ENCODE measurements around the gene PFKFB2.

Gene PFKFB2

GRCh38 chr1:207079706-207080241 is 26.7 kb downstream of the PFKFB2 start:
- no CpG with 5 or more reads among the region's 6 CpGs for WGBS (ENCODE audit: extremely low coverage, insufficient coverage, low lambda C conversion rate)

GRCh38 chr1:207081088-207081487 is 28.0 kb downstream of the PFKFB2 start:
- H4K5ac ChIP-seq (ENCODE audit: low read length): no peak overlapping the region
- no peak overlapping the region for H3K18ac ChIP-seq (ENCODE audit: low read length)
- no peak overlapping the region for H3K23ac ChIP-seq (ENCODE audit: low read length)
- no peak overlapping the region for H2BK120ac ChIP-seq (ENCODE audit: low read depth, low read length)
- no peak overlapping the region for H3K9ac ChIP-seq (ENCODE audit: low read length)
- H3K36me3 ChIP-seq (ENCODE audit: control insufficient read depth, insufficient read depth, low read length): no peaks in the 10 kb centered on the region
- no peak overlapping the region for H2BK15ac ChIP-seq (replicated peaks; ENCODE audit: low read depth)
- no peak overlapping the region for H3K56ac ChIP-seq (ENCODE audit: low read length)
- H3K27ac ChIP-seq (ENCODE audit: low read depth, low read length): no peak overlapping the region
- no peak overlapping the region for H2AK5ac ChIP-seq (ENCODE audit: low read length)
- no peaks in the 10 kb centered on the region for H3K4me1 ChIP-seq (ENCODE audit: control insufficient read depth, low read depth, low read length)
- H3K4ac ChIP-seq (ENCODE audit: low read depth, low read length): no peak overlapping the region
- H3K79me1 ChIP-seq (ENCODE audit: low read length): no peaks in the 10 kb centered on the region
- no peak overlapping the region for H4K8ac ChIP-seq (ENCODE audit: low read depth, low read length)
- H3K79me2 ChIP-seq (ENCODE audit: control insufficient read depth, insufficient read depth, low read length): no peaks in the 10 kb centered on the region
- no peak overlapping the region for H3K4me2 ChIP-seq (ENCODE audit: low read length)
- H3K27me3 ChIP-seq (ENCODE audit: insufficient read depth, low read length, poor library complexity): no peaks in the 10 kb centered on the region
- WGBS (ENCODE audit: extremely low coverage, insufficient coverage, low lambda C conversion rate): no CpG with 5 or more reads among the region's 2 CpGs
- no peak overlapping the region for H3K4me3 ChIP-seq (ENCODE audit: low read length)
- H2BK5ac ChIP-seq (ENCODE audit: low read length): no peak overlapping the region
- DNase-seq: no peak

More at GRCh38 chr1:207079706-207080241, 26.7 kb downstream of the PFKFB2 start:
- no peaks in the 10 kb centered on the region for H3K79me1 ChIP-seq (ENCODE audit: low read length)
- H3K4me3 ChIP-seq (ENCODE audit: low read length): no peak overlapping the region
- no peak overlapping the region for H3K4ac ChIP-seq (ENCODE audit: low read depth, low read length)
- no peak overlapping the region for H2BK5ac ChIP-seq (ENCODE audit: low read length)
- H3K27me3 ChIP-seq (ENCODE audit: insufficient read depth, low read length, poor library complexity): no peaks in the 10 kb centered on the region
- H3K4me2 ChIP-seq (ENCODE audit: low read length): no peak overlapping the region
- no peak overlapping the region for H3K56ac ChIP-seq (ENCODE audit: low read length)
- H3K79me2 ChIP-seq (ENCODE audit: control insufficient read depth, insufficient read depth, low read length): no peaks in the 10 kb centered on the region
- H3K9ac ChIP-seq (ENCODE audit: low read length): no peak overlapping the region
- no peaks in the 10 kb centered on the region for H3K36me3 ChIP-seq (ENCODE audit: control insufficient read depth, insufficient read depth, low read length)
- H3K4me1 ChIP-seq (ENCODE audit: control insufficient read depth, low read depth, low read length): no peaks in the 10 kb centered on the region
- no peak overlapping the region for H2BK15ac ChIP-seq (replicated peaks; ENCODE audit: low read depth)
- H2BK120ac ChIP-seq (ENCODE audit: low read depth, low read length): no peak overlapping the region
- no peak for DNase-seq
- H3K18ac ChIP-seq (ENCODE audit: low read length): no peak overlapping the region
- no peak overlapping the region for H2AK5ac ChIP-seq (ENCODE audit: low read length)
- no peak overlapping the region for H4K8ac ChIP-seq (ENCODE audit: low read depth, low read length)
- no peak overlapping the region for H4K5ac ChIP-seq (ENCODE audit: low read length)
- H3K27ac ChIP-seq (ENCODE audit: low read depth, low read length): no peak overlapping the region
- no peak overlapping the region for H3K23ac ChIP-seq (ENCODE audit: low read length)

DNA sequence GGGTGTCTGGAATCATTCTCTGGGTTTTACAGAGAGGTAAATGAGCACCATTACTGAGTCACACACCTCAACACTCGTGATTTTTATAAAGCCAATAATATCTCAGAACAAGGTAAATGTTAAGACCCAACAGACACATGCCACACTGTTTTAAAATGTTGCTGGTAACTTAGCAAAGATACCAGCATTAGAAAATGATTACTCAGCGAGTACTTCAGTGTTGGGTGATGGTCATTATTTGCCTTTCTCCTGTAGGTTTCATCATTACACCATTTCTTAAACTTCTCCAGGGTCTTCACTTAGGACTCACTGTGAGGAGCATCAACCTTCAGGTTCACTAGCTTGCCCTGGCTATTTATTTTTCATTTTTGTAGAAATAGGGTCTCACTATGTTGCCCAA is 28.7 kb downstream of the PFKFB2 start:
- DNase-seq: no peak
- no peak overlapping the region for H3K4me2 ChIP-seq (ENCODE audit: low read length)
- H3K4me3 ChIP-seq (ENCODE audit: low read length): no peak overlapping the region
- no peak overlapping the region for H2BK5ac ChIP-seq (ENCODE audit: low read length)
- H3K4ac ChIP-seq (ENCODE audit: low read depth, low read length): no peak overlapping the region
- no peak overlapping the region for H3K18ac ChIP-seq (ENCODE audit: low read length)
- H3K23ac ChIP-seq (ENCODE audit: low read length): no peak overlapping the region
- H3K9ac ChIP-seq (ENCODE audit: low read length): no peak overlapping the region
- H3K56ac ChIP-seq (ENCODE audit: low read length): no peak overlapping the region
- no peaks in the 10 kb centered on the region for H3K79me1 ChIP-seq (ENCODE audit: low read length)
- H2BK15ac ChIP-seq (replicated peaks; ENCODE audit: low read depth): no peak overlapping the region
- no peak overlapping the region for H3K27ac ChIP-seq (ENCODE audit: low read depth, low read length)
- no peak overlapping the region for H2BK120ac ChIP-seq (ENCODE audit: low read depth, low read length)
- WGBS (ENCODE audit: extremely low coverage, insufficient coverage, low lambda C conversion rate): no CpG with 5 or more reads among the region's 2 CpGs
- no peaks in the 10 kb centered on the region for H3K79me2 ChIP-seq (ENCODE audit: control insufficient read depth, insufficient read depth, low read length)
- H2AK5ac ChIP-seq (ENCODE audit: low read length): no peak overlapping the region
- no peak overlapping the region for H4K5ac ChIP-seq (ENCODE audit: low read length)
- no peak overlapping the region for H4K8ac ChIP-seq (ENCODE audit: low read depth, low read length)
- H3K4me1 ChIP-seq (ENCODE audit: control insufficient read depth, low read depth, low read length): no peaks in the 10 kb centered on the region
- H3K36me3 ChIP-seq (ENCODE audit: control insufficient read depth, insufficient read depth, low read length): no peaks in the 10 kb centered on the region
- H3K27me3 ChIP-seq (ENCODE audit: insufficient read depth, low read length, poor library complexity): no peaks in the 10 kb centered on the region

- Histone ChIP-seq H2BK5ac (ENCODE audit: low read length) (no peak overlapping the region), H3K4me3 (ENCODE audit: low read length) (no peak overlapping the region), H4K8ac (ENCODE audit: low read depth, low read length) (no peak overlapping the region), H3K56ac (ENCODE audit: low read length) (no peak overlapping the region), H3K27me3 (ENCODE audit: insufficient read depth, low read length, poor library complexity) (no peaks in the 10 kb centered on the region), H3K36me3 (ENCODE audit: control insufficient read depth, insufficient read depth, low read length) (no peaks in the 10 kb centered on the region), H3K9ac (ENCODE audit: low read length) (no peak overlapping the region), H3K27ac (ENCODE audit: low read depth, low read length) (no peak overlapping the region), H3K4me2 (ENCODE audit: low read length) (no peak overlapping the region), H3K4ac (ENCODE audit: low read depth, low read length) (no peak overlapping the region), H2AK5ac (ENCODE audit: low read length) (no peak overlapping the region), H3K23ac (ENCODE audit: low read length) (no peak overlapping the region), H2BK120ac (ENCODE audit: low read depth, low read length) (no peak overlapping the region), H3K79me1 (ENCODE audit: low read length) (no peaks in the 10 kb centered on the region), H3K18ac (ENCODE audit: low read length) (no peak overlapping the region), H2BK15ac (replicated peaks; ENCODE audit: low read depth) (no peak overlapping the region), H4K5ac (ENCODE audit: low read length) (no peak overlapping the region), H3K4me1 (ENCODE audit: control insufficient read depth, low read depth, low read length) (peaks cover 2% of the 10 kb centered on the region), H3K79me2 (ENCODE audit: control insufficient read depth, insufficient read depth, low read length) (no peaks in the 10 kb centered on the region)
- DNase-seq: no peak
- WGBS (ENCODE audit: extremely low coverage, insufficient coverage, low lambda C conversion rate): no CpG with 5 or more reads among the region's 2 CpGs
Measured at GRCh38 chr1:207084232-207084631, 31.2 kb downstream of the PFKFB2 start.

DNA sequence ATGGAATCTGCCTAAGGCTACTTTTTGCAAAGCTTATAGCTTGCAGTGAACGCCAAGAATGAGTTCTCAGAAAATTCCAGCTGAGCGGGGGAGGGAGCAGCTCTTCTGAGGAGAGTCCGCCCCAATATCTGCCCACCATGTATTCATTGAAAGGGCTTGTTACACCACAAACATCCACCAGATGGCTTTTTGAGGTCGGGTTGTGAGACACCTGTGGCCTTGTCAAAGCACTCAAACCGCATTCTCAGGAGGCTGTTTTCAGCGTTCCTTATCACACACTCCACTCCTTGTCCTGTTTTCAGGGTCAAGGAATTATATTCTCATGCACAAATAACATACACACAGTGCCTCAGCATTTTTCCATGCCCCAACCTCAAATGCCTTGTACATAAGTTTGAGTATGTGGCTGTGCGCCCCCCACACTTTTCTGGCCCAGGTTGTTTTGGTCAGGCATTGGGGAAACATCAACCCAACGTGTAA is 31.7 kb downstream of the PFKFB2 start:
- Histone ChIP-seq H2BK5ac (ENCODE audit: low read length) (no peak overlapping the region), H3K23ac (ENCODE audit: low read length) (no peak overlapping the region), H3K79me1 (ENCODE audit: low read length) (no peaks in the 10 kb centered on the region), H3K18ac (ENCODE audit: low read length) (no peak overlapping the region), H2BK15ac (replicated peaks; ENCODE audit: low read depth) (no peak overlapping the region), H3K27me3 (ENCODE audit: insufficient read depth, low read length, poor library complexity) (no peaks in the 10 kb centered on the region), H3K4me1 (ENCODE audit: control insufficient read depth, low read depth, low read length) (peaks cover 2% of the 10 kb centered on the region), H3K4me2 (ENCODE audit: low read length) (no peak overlapping the region), H3K9ac (ENCODE audit: low read length) (no peak overlapping the region), H2AK5ac (ENCODE audit: low read length) (no peak overlapping the region), H3K4ac (ENCODE audit: low read depth, low read length) (no peak overlapping the region), H3K56ac (ENCODE audit: low read length) (no peak overlapping the region), H3K79me2 (ENCODE audit: control insufficient read depth, insufficient read depth, low read length) (no peaks in the 10 kb centered on the region), H3K36me3 (ENCODE audit: control insufficient read depth, insufficient read depth, low read length) (no peaks in the 10 kb centered on the region), H4K8ac (ENCODE audit: low read depth, low read length) (no peak overlapping the region), H3K27ac (ENCODE audit: low read depth, low read length) (no peak overlapping the region), H2BK120ac (ENCODE audit: low read depth, low read length) (no peak overlapping the region), H4K5ac (ENCODE audit: low read length) (no peak overlapping the region), H3K4me3 (ENCODE audit: low read length) (no peak overlapping the region)
- WGBS (ENCODE audit: extremely low coverage, insufficient coverage, low lambda C conversion rate): no CpG with 5 or more reads among the region's 8 CpGs
- DNase-seq: peak; percentile 91

DNA sequence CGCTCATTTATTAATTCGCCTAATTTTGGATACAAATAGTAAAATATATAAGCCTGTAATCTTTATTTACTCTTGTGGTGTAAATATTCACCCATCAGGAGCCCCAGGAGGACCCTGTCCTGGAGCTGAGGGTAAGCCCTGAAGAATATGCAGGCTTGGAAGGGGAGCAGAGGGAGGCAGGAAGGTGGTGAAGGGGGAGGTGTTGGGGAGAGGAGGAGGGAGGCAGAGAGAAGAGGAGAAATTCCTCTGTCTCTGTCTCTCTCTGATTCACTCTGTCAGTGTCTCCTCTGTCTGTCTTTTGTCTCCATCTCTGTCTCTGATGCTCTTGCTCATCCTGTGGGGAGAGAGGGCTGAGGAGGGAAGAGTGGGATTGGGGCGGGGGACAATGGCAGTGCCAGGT is 32.8 kb downstream of the PFKFB2 start:
- no peak overlapping the region for H2BK15ac ChIP-seq (replicated peaks; ENCODE audit: low read depth)
- H3K18ac ChIP-seq (ENCODE audit: low read length): no peak overlapping the region
- H3K27me3 ChIP-seq (ENCODE audit: insufficient read depth, low read length, poor library complexity): no peaks in the 10 kb centered on the region
- H2AK5ac ChIP-seq (ENCODE audit: low read length): no peak overlapping the region
- H3K9ac ChIP-seq (ENCODE audit: low read length): no peak overlapping the region
- H4K8ac ChIP-seq (ENCODE audit: low read depth, low read length): no peak overlapping the region
- H3K23ac ChIP-seq (ENCODE audit: low read length): no peak overlapping the region
- no peak overlapping the region for H3K4me3 ChIP-seq (ENCODE audit: low read length)
- WGBS (ENCODE audit: extremely low coverage, insufficient coverage, low lambda C conversion rate): no CpG with 5 or more reads among the region's 3 CpGs
- no peaks in the 10 kb centered on the region for H3K36me3 ChIP-seq (ENCODE audit: control insufficient read depth, insufficient read depth, low read length)
- no peaks in the 10 kb centered on the region for H3K79me2 ChIP-seq (ENCODE audit: control insufficient read depth, insufficient read depth, low read length)
- no peak overlapping the region for H2BK5ac ChIP-seq (ENCODE audit: low read length)
- no peak overlapping the region for H3K27ac ChIP-seq (ENCODE audit: low read depth, low read length)
- H3K4me2 ChIP-seq (ENCODE audit: low read length): no peak overlapping the region
- no peak overlapping the region for H3K56ac ChIP-seq (ENCODE audit: low read length)
- DNase-seq: peak; percentile 10
- peaks cover 2% of the 10 kb centered on the region for H3K4me1 ChIP-seq (ENCODE audit: control insufficient read depth, low read depth, low read length)
- H4K5ac ChIP-seq (ENCODE audit: low read length): no peak overlapping the region
- no peak overlapping the region for H2BK120ac ChIP-seq (ENCODE audit: low read depth, low read length)
- no peaks in the 10 kb centered on the region for H3K79me1 ChIP-seq (ENCODE audit: low read length)
- H3K4ac ChIP-seq (ENCODE audit: low read depth, low read length): no peak overlapping the region

Measured in mesendoderm (in vitro differentiated cells).